GM19099 (cell line): ENCODE measurements around the gene CD48.

ENCODE experiments used
- POLR2A ChIP-seq: IDR thresholded peaks from 3 replicates; pipeline ENCODE4 v1.6.1; 2011; ENCODE audit warnings: low read depth; ENCODE audit not compliant: insufficient read length; ENCODE audit errors: extremely low read depth

The CD48 gene

DNA sequence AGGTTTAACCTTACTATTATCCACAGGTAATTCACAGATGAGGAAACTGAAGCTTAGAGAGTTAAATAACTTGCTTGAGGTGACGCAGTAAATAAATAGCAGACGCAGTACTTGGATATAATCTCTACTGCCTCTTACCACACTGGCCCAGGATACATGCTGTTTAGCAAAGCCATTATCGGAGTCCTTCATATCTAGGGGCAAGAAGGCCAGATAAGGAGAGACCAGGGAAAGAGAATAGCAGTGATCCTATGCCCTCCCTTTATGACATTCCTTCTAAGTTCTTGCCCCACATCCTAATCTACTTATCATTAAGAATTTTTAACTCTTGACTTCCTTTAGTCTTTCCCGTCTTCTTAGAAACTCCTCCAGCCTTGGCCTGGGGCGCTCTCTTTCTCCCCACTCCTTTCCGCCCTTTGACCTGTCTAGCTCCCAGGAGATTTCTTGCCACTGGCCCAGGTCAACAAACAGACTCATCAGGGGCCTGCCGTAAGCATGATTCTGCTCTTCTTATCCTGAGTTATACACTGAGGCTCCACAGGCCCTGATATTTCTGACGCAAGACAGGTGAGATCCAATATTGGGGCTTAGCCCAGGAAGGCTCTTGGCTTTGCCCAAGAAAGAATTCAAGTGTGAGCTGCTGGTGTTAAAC lies 53.3 kb downstream of the CD48 start:
- TF ChIP-seq POLR2A, result no peak

DNA sequence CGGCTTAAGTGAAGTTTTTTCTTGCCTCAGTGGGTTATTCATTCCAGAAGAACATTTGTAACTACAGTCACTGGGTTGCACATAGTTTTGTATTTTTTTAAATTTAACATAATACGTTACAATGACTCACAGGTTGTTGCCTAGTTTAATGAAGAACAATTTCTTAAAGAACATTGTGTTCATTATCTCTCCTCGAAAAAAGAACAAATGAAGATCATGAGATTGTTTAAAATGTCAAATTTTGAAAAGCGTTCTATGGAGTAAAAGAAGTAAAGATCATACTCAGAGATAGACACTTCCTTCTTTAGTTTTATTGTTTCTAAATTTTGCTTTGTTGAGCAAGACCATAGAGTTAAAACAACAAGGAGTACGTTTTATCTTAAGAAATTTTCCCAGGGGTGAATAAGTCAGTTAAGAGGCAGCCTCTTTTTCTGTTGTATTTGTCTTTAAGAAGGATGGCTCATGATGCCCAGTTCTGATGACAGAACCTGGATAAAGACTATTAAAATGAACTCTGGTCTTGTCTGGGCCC lies 54.3 kb downstream of the CD48 start:
- no peak for TF ChIP-seq POLR2A

GRCh38 chr1:160656737-160657136 lies 54.9 kb downstream of the CD48 start:
- TF ChIP-seq POLR2A, result no peak

- no peak for TF ChIP-seq POLR2A
Measured at GRCh38 chr1:160653620-160654016, 58.0 kb downstream of the CD48 start.

DNA sequence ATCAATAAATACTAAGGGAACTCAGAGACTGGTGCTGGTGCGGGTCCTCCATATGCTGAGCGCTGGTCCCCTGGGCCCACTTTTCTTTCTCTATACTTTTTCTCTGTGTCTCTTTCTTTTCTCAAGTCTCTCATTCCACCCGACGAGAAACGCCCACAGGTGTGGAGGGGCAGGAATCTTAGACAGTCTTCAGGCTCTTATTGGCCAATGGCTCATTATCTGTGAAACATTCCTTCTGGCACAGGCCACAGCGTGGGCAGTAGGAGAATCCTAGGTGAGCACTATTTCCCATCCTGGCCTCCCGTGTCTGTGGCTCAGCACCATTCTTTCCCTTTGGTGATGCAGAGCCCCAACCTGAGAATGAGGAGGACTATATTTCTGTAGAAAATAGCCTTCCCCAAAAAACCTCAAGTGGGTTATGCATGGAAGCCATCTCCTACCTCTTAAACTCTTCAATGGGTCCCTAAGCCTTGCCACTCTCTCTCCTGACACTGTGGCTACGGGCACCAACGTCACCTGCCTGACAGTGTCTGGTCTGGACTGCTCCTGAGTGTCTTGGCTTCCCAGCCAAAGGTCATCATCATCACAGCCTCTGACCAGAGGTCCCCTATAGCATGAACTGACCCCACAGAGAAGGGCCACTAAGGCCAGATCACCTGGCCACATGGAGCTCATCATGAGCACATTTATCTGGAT lies 58.5 kb downstream of the CD48 start:
- no peak for TF ChIP-seq POLR2A

GRCh38 chr1:160651433-160652064 lies 60.1 kb downstream of the CD48 start:
- TF ChIP-seq POLR2A, result no peak

- TF ChIP-seq POLR2A, result no peak
Measured at GRCh38 chr1:160647329-160647720, 64.3 kb downstream of the CD48 start.

- peak; percentile 92 for TF ChIP-seq POLR2A
Measured at GRCh38 chr1:160646711-160647328, 64.8 kb downstream of the CD48 start, which contains the start of gene SLAMF1. SLAMF1 (minus strand) TSS chr1:160647044; CDS start chr1:160646945, 99 bp downstream.

DNA sequence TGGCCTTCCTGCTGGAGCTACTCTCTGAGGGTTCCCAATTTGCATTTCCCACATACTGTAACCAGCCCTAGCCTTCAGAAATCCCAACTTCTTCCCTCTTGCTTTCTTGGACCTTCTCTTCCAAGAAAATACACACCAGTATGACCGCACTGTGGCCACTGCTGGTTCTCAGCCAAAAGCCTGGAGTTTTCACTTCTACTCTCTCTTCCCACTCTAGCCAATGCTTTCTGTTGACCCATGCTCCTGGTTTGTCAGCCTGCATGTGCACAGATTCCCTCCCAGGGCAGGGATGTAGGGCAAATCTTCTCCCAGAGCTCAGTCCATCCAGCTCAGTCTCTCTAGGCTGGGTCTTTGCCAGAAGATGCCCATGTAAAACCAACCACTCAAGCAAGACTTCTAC lies 65.4 kb downstream of the CD48 start:
- TF ChIP-seq POLR2A, result peak; percentile 52

DNA sequence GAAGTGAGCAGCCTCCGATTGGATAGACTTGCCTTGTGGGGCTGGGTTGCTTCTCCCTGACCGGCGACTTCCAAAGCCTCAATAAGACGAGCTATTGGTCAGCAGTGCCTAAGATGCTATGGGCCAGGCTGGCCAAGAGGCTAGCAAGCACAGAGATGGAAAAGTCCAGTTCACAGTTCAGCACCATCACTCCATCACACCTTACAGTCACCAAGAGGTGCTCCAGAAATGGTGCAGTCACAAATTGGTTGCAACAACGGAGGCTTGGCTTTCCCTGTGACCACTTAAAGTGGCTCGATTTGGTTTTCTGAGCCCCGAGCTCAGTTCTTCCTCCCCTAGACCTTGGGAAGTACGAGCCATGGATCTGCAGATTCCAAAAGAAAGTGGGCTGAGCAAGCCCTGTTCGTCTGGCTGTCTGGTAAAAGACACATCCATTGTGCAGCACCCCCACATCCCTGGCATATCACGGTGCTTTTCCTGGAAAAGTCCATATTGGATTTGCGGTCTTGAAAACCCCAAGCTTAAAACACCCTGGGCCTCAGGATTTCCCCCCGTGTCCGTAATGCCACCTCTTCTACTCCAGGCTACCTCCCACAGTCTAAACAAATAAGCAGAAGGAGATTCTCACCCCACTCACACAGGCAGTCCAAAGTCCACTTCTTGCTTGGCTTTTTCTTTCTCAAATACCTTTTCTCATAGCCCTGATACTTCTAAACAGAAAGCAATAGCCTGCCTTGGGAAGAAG lies 66.1 kb downstream of the CD48 start:
- TF ChIP-seq POLR2A, result peak; percentile 55

DNA sequence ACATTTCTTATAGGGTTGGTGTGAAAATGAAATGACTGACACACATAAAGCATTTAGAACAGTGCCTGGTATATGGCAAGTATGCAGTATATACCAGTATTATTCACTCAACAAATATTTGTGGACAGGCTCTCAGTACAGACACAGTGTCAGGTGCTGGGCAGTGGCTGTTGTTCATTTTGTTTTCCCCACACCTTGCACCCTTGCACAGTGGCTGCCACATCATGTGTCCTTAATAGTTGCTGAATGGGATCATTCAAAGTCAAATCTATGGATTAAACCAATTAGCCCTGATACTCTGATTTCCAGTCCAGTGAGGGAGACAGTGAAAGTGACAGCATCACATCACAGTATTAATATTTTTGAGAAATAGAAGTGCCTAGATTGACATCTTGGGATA lies 67.2 kb downstream of the CD48 start:
- peak; percentile 25 for TF ChIP-seq POLR2A

DNA sequence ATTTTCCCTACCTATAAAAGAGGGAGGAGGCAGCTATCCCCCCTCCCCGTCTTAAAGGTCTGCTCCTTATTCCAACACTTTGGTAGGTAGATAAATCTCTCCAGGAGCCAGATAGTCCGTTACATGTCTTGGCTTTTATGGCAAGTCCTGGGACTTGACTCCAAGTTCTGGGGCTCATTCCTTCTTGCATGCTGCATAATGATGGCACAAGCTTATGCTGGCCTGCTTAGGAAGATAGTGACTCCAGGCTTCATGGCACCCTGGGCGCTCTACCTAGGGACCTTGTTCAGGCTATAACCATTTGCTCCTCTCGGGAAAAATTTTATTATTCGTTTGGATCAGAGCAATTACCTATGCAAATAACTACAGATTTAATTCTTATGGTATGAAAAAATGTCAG lies 68.5 kb downstream of the CD48 start:
- TF ChIP-seq POLR2A, result peak; percentile 15

- TF ChIP-seq POLR2A, result no peak
Measured at GRCh38 chr1:160642281-160642644, 69.4 kb downstream of the CD48 start.

DNA sequence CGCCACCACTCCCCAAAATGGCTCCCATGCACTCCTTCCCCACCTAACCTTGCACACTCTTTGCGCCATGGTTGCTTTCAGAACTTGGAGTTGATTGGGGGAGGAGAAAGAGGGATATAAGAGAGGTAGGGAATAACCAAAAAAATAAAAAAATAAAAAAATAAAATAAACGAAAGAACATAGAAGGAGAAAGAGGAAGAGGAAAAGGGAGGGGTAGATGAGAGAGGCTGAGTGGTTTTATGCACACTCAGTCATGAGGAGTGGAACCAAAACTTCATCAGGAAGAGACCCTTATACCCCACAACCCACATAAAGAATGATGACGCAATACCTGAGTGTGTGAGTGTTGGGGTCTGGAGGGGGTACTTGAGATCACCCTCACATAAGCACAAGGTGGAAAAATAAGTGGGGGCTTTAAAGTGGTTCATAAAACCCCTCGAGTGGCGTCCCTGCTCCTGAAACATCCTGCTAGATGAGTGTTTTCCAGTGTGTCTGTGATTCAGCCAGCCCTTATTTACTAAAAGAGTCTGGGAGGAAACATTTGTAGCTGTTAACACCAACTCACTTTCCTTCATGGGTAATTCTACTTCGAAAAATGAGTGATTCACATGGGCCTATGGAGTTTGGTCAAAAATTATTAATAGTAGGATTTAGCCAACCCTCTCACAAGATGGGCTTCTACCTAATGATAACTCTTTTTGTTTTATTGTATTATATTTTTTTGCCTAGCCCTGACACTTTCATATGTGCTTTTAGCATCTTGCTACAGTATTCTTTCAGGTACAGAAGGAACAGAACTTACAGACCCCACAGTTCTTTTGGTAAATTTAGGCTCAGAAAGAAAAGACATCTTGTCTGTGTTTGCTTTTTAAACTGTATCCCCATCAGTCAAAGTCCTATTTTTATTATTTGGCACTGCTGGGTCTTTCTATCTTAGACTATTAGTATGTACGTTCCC lies 70.0 kb downstream of the CD48 start:
- peak; percentile 54 for TF ChIP-seq POLR2A

DNA sequence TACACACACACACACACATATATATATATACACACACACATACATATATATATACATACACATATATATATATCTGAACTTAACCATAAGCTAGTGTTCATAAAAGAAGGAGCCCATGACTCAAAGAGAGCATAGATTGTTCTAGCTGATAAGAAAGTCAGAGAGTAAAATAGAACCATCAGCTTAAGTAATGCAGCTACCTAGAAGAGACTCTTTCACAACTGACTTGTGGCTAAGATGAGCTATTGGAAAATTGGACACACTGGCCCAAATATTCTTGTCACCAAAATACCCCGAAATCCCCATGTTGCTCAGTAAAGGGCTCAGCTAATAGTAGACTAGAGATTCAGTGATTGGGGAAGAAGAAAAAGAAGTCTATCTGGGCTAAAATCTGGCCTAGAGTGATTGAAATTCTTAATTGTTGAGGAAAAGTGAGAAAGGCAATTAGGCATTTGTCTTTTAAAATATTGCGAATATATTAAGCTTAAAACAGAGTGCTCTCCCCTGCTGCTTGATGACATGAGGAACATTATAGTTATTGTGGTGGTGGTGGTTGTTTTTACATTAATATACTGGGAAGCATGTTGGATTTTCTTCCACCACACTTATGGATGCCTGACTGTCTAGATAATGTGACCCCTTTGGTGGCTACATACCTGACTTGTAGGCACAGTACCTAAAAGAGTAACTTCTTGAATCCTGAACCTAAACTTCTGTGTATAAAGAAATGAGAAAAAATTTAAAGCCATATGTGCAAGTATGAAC lies 71.1 kb downstream of the CD48 start:
- TF ChIP-seq POLR2A, result peak; percentile 55
